ENCODE results near the gene WDR27.

WDR27 gene

DNA sequence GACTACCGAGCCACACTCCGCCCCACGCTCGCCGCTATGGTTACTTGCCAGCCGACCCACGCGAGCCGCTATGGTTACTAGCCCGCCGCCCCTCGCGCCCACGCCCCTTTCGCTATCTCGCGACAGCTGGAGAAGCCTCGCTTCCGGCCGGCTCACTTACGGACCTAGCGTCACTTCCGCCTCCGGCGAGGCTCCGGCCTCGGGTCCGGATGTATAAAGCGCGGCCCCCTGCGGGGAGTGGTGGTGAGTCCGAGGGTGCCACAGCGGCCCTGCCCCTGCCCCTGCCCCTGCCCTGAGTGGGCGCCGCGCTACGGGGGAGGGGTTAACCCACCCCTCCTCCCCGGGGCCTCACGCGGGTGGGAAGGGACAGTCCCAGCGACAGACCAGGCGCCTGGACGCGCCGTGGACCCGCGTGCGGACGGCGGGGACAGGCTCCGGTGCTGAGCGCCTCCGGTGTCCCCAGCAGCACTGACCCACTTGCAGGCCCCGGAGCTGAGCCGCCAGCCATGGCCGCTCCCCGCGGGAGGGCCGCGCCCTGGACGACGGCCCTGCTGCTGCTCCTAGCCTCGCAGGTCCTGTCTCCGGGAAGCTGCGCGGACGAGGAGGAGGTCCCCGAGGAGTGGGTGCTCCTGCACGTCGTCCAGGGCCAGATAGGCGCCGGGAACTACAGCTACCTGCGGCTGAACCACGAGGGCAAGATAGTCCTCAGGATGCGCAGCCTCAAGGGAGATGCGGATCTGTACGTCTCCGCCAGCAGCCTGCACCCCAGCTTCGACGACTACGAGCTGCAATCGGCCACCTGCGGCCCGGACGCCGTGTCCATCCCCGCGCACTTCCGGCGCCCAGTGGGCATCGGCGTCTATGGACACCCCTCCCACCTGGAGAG is at the start of gene WDR27, which contains the start of gene C6orf120:
TSS of gene WDR27 (minus strand) at position 76 of the 886 bp plus-strand sequence. CDS start 13,024 bp downstream, outside the sequence.
TSS of gene C6orf120 (plus strand) at position 173 of the 886 bp plus-strand sequence. CDS start at position 507, 334 bp downstream.
- peak; percentile 99 for DNase-seq

DNA sequence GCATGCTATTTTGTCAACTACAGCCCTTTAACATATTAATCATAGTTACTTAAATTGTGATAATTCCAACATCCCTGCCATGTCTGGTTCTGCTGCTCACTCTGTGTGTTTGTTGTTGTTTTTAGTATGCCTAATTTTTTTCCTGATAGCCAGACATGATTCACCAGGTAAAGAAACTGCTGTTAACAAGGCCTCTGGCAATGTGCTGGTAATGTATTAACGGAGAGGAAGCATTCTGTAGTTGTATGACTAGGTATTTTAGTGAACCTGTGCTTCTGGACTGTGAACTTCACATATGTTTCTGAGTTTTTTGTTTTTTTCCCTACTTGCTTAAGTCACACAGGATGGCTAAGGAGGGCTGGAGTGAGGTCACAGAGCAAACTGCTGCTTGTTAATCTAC is 44.7 kb upstream of the WDR27 start:
- DNase-seq: no peak

DNA sequence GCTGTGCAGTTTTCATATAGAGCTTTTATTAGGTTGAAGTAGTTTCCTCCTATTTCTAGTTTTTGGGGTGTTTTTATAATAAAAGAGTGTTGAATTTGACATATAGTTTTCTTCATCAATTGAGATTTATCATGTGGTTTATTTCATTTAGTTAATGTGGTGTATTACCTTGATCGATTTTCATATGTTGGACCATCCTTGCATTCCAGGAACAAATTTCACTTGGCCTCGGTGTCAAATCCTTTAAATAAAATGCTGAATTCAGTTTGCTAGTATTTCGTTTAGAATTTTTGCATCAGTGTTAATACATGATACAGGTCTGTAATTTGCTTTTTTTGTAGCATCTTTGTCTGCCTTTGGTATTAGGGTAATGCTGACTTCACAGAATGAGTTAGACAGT is 43.6 kb upstream of the WDR27 start:
- no peak for DNase-seq

DNA sequence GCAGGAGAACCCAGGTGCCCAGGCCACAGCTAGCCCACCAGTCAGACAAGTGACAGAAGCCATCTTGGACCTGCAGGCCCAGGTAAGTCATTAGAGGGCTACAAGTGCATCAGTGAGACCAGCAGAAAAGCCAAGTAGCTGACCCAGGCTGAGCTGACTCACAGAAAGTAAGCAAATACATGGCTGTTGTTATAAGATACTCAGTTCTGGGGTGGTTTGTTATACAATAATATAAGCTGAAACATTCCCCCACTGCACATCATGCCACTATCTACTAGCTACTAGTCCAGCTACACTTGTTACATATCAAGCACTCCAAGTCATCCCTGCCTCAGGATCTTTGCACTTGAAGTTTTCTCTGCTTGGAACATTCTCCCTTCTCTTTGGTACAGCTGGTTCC is 39.5 kb upstream of the WDR27 start:
- no peak for DNase-seq

DNA sequence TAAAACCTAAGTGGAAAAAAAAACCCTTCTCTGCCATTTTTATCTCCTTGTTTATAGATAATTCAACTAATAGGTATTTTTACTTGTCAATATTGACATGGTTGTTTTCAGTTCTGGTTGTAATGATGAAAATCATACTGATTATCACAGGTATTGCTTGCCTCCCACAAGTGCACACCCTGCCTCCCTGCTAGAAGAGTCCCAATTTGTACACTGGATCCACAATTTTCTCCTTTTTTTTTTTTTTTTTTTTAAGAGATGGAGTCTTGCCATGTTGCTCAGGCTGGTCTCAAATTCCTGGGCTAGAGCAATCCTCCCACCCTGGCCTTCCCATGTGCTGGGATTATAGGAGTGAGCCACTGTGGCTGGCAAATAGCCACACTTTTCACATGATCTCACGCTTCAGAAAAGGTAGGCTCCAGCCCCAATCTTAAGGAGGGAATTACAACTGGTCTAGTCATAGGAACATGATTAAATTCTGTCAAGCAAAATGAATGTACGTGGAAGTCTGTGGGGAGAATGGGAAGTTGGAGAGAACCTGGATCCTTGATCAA is 37.2 kb upstream of the WDR27 start:
- DNase-seq: no peak

DNA sequence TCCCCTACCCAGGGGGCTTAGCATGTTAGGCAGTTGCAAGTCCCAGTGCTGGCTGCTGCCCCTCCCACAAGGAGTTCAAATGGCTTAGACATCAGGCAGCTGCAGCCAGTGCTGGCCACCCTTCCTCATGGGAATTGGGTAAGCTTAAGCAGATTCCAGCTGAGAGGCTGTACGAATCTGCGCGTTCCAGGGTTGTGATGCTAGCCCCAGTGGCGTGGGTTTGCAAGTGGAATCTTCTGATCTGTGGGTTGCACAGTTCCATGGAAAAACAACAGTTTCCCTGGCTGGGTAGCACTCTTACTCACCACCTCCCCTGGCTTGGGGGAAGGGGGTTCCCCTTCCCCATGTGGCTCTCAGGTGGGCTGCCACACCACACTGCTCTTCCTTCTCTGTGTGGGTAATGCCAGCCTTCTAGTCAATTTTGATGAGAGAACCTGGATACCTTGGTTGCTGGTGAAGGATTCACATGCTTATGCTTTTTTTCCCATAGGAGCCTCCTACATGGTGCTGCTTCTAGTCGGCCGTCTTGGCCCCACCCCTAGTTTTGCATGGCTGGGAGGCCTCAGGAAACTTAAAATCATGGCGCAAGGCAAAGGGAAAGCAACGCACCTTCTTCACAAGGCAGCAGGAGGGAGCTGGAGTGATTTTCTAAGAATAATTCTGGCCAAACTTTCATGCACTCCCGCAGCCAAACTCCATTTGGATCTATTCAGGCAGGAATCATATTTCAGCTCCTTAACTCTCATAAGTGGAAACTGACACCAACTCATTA is 36.6 kb upstream of the WDR27 start:
- DNase-seq: no peak

DNA sequence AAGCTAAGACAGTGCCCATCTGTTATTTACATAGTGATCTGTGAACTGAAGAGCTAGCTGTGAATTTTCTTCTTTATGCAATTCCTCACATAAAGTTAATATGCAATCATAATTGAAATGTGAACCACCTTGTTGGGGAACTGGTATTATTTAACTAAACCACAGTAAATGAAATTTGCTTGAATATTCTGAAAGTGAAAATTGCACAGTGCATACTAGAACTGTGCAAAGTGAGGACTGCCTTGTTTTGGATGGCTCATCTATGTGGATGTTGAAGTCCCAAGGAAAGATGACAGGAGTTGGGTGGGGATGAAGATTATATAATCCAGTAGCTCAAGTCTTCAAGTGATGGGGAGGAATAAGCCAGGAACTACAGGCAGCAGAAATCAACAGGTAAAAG is 28.1 kb upstream of the WDR27 start:
- DNase-seq: no peak

DNA sequence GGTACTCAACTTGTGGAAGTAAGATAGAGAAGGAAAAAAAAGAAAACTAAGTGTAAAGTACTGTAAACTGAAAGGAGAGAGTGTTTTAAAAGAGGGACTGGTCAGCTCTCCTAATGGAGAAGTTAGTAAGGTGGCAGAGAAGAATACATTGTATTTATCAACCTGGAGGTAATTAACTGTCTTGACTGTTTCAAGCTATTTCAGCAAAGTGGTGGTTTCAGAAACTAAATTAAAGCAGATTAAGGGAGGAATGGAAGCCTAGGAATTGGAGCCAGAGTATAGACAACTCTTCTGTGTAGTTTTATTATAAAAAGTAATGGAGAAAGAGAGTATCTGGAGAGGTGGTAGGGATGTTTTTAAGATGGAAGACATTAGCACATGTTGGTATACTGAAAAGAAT is 25.1 kb upstream of the WDR27 start:
- DNase-seq: no peak

DNA sequence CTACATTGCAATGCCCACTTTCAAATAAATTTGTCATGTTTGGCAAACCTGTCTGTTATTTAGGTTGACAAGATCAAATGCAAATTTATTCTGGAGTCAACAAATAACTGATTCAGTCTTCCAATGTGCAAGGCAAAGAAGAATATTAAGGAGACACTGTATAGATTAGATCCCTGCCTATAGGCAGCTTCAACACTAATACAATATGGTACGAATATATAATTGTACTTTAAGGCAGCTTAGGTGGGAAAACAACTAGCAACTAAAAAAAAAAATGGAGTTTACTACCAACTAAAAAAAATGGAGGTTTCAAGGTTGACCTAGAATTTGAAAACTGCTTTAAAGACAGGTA is 24.2 kb upstream of the WDR27 start:
- DNase-seq: no peak

DNA sequence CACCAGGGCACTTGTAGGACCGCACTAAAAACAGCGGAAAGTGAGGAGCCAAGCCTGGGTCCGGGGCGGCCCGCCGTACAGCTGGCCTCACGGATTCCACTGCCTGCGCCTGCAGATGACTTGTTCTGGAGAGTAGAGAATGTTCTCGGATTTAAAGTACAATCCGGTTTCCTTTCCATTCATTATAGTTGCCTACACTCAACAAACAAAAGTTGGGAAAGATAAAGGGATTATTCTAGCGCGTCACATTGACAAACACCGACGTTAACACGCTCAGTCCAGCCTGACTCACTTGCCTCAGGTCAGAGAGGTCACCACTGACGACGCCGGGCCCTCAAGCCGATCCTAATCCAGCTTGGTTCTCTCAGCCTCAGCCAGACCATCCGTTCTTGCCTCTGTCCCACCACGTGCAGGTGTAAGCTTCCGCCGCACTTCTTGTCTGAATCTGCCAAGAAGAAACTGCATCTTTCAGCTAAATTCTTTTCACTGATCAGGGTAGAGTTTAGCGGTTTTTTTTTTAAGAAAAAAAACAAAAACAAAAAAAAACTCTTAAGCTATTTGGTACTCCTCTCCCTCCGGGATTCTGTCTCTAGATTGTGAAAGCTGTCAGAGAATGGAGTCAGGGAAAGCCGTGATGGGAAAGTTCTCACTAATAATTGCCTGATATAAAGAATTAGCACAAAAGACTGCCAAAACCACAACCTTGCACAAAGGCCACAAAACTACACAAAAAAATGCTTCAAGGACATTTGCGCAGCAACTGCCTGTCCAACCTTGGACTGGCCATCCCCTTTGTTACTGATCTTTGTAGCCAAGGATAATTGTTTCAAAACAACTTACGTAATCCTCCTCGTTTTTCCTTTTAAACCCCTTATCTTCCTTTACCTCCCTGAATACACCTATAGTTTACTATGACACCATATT is 23.6 kb upstream of the WDR27 start:
- DNase-seq: peak; percentile 33

DNA sequence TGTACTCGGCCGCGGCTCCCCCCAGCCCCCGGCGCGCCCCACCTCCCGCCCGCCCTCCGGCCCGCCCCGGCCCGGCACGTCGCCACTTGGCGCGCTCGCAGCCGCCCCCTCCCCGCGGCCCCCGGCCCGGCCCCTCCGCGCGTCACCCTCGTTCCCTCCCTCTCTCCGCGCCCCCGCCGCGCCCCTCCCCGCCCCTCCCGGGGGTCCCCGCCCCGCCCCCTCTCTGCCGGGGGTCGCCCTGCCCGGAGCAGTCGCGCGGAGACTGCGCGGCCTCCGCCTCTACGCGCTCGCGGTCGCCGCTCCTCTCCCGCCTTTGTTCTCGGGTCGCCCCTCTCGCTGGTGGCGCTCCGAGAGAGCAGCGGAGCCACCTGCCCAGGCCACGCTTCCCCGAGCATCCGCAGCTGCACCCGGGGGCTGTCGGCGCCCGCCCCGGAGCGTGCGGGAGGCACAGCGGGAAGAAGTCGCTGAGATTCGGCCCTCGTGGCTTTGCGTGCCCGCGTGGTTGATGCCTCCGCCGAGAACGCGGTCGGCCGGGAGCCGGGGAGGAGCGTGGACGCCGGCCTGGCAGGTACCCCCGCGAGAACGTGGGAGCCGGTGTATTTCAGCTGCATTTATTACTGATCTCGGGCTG is 22.8 kb upstream of the WDR27 start, which contains the start of gene PHF10:
TSS of gene PHF10 (minus strand) at position 7 of the 631 bp plus-strand sequence. CDS start 569 bp downstream, outside the sequence.
- peak; percentile 80 for DNase-seq

DNA sequence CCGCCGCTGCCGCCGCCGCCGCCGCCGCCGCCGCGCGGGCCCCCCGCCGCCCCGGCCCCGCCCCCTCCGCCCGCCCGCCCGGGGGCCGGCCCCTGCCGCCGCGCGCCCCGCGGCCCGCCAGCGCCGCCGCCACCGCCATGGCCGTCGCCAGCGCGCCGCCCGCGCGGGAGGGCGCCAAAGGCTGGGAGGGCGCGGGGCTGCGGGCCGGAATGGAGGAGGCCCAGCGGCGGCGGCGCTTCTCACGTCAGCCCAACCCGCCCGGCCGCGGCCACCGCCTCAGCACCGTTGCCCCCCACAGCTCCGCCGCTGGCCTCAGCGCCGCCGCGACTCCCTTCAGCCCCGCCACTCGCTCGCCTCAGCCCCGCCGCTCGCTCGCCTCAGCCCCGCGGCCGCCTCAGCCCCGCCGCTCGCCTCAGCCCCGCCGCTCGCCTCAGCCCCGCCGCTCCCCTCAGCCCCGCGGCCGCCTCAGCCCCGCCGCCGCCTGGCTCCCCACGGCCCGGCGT is 22.2 kb upstream of the WDR27 start:
- DNase-seq: peak; percentile 53

DNA sequence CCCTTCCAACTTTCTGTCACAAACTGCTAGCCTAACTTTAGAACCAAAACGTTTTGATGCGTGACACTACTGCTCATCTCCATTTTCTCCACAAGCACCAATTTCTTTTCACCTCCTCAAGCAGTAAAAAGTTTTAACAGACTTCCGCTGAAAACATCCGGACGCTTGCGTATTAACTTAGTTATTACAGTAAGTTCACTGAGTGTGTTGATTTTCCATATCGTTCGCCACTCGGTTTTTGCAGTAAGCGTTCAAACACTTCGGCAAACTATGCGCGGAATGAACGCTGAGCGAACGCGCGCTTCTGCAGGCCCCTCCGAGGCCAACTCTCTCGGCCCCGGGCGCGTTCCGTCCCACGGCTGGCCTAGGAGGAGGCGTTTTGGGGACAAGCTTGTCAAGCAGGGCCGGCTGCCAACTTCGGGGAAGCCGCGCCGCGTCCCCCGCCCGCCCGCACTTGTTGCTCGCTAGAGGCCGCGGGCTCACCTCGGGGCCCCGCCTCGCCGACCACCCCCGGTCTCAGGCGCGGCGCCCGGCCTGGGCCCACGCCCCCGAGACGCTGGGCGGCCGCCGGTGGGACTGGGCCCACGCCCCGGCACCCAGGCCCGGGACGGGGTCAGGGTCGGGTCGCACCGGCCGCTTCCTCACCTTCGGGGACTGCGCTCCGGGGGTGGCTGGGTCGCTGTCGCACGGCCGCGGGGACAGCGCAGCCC is 21.5 kb upstream of the WDR27 start:
- peak; percentile 74 for DNase-seq

DNA sequence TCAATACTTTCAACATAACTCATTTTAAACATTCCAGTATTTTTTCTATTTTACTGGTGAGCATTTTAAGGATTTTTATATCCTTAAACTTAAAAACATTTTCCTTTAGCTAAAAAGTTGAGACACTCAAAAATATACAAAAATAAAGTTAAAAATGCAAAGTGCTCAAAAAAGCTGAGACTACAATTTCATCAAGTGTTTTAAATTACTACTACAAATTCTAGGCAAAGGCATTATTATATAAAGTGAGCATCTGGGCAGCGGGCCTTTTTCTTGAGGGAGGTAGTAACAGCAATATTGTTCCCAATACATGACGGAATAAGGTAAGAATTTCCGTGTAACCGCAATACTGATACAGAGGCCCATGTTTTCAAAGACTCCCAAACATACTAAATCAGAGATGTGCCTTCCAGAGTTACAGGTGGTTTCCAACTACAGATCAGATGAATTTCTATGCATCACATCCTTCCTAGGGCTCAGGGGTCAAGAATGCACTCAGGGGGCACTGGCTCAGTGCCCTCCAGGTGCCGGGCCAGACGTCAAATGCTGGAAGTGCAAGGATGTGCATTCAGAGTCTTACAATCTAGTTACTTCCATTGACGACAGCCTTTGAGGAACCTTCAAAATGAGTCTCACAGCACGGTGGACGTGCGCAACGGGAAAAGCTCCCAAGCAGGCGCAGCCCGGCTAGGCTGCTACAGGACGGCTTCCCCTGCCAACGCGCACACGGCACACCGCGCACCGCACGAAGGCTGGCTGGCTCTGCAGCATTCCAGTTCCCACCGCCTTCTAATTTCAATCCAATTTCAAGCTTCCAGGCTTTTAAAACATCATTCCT is 20.8 kb upstream of the WDR27 start:
- DNase-seq: peak; percentile 31

DNA sequence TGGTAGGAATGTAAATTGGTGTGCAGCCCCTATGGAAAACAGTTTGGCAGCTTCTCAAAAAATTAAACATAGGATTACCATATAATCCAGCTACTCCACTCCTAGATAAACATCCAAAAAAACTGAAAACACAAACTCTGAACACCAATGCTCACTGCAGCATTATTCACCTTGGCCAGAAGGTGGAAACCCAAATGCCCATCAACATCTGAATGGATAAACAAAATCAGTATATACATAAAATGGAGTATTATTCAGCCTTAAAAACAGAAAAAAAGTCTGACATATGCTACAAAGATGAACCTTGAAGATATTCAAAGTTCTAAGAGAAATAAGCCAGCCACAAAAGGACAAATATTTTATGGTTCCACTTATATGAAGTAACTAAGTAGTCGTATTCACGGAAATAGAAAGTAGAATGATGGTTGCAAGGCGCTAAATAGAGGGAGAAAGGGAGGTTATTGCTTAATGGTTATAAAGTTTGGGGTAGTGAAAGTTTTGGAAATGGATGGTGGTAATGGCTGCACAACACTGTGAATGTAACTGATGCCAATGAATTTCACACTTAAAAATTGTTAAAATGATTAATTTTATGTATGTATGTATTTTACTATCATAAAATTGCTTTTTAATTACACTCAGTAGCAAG is 18.5 kb upstream of the WDR27 start:
- no peak for DNase-seq

DNA sequence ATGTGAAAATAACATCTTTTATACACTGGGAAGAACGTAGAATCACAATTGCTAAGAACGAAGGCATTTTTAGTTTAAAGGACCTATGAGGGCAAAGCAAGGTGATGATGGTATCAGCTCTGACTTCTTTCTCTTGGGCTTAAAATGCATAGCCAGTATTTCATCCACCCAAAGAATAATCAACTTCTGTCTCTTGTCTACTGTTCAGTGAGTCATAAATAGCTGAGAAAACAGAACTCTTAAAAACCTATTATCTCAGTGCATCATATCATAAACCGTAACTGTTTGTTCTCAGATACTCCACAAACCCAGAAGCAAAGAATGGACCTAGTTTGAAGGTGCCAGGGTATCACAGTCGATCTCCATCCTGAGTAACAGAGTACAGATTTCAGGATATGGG is 17.3 kb upstream of the WDR27 start:
- no peak for DNase-seq

DNA sequence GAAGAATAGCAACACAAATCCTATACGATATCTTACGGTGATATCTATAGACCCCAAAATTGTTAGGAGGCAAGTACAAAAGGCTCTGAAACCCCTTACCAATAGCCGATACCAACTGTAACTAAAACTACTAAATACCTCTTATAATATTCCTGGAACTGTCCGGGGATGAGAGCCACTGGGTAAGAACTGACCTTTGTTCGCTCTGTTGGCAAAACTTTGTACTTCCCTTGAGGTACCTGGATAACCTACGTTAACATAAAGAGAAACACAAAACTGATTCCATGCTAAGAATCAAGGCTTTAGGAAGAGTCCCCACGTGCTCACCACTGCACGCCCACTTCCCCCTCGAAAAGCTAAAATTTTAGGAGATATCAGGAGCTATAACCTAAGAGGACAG is 12.8 kb upstream of the WDR27 start:
- DNase-seq: no peak

DNA sequence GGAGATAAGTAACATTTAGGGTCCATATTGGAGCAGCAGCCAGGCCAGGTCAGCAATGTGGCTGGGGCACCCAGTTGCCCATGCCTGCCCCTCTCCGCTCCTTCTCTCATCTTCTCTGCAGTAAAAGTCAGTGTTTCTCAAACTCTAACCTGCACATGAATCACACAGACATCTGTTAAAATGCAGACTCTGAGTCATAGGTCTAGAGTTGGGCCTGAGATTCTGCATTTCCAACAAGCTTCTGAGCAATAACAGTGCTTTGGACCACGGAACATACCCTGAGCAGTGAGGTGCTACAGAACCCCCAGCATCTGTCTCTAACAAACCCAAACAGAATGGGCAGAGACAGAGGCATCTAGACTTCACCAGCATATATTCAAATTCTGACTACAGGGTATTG is 12.3 kb upstream of the WDR27 start:
- DNase-seq: no peak

DNA sequence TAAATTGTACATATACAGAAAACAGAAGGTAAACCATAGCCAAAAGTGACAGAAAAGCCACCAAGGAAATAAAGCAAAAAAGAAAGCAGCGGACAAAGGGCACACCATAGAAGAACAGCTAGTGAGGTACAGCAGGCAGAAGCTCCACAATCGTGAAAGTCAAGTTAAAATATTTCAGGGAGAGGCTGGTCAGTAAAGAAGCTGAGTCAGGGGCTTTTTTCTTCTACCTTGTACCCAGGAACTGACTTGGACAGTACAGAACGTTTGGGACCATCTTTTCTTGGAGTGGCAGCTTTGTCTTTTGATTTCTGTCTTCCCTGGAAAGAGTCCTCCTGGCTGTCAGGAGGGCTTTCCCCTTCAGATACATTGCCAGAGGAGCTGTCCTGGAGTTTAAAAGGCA is 8.2 kb upstream of the WDR27 start:
- no peak for DNase-seq

DNA sequence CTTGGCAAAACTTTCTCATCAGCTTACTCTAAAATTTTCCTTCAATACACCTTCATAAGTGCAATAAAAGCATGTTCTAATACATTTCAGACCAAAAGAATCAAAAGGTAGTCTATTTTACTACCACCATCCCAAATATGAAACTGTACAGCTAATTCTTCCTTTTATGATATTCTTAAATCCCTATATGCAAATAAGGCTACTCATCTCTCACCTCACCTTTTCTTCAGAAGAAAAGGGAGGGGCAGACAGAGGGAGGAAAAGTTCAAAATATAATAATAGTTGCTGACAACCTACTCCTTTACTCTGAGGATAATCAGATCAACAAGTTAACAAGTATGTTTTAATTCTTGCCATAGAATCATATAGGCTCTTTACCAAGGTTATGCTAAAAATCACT is 7.5 kb upstream of the WDR27 start:
- no peak for DNase-seq
